ENCODE data around the gene DIP2C. TPM values are rescaled to one million over a fixed set of nuclear protein-coding genes. Genes with fewer than 3 reads are reported as not detected.

The DIP2C gene
- total RNA-seq, 4 donors from 2014 or later: 8.4 to 22.7 (median 16.8) TPM

DNA sequence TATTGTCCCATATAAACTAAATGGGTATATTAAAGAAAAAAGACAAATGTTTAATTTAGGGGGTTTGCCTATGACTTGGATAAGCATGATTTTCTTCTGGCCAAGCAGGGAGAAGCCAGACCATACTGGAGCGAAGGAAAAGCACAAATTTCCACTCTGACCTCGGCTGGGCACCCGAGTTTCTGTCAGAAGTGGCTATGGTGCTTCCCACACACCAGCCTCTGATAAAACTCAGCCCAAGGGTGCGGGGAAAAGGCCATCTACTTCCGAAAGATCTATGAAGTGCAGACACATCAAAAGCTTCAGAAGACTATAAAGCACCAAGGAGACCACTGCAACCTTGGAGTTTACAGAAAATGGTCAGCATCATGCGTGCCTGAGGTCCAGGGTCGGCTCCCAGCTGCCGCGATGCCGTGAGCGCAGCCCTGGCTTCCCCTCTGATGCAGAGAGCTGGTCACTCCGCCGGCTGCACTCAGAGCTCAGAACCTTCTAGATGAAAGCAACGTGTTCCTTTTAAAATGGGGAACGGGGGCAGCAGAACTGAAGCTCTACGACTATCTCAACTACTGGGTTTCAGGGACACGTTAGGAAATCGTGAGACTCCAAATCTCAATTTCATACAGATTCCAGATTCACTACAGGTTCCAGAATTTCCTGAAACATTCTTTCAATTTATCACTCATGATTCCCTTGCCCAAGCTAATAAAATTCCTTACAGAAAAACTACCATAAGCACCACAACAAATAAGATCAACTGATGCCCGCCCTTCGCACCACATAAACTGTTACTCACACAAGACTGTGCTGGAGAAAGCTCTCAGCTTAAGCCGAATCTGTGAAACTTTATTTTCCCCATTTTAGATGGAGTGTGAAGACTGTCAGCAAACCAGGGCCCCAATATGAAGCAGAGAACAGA is 84.5 kb downstream of the DIP2C start:
- TF ChIP-seq POLR2A (IDR thresholded peaks at IDR 0.05): no peak
- TF ChIP-seq, protein P1, sequence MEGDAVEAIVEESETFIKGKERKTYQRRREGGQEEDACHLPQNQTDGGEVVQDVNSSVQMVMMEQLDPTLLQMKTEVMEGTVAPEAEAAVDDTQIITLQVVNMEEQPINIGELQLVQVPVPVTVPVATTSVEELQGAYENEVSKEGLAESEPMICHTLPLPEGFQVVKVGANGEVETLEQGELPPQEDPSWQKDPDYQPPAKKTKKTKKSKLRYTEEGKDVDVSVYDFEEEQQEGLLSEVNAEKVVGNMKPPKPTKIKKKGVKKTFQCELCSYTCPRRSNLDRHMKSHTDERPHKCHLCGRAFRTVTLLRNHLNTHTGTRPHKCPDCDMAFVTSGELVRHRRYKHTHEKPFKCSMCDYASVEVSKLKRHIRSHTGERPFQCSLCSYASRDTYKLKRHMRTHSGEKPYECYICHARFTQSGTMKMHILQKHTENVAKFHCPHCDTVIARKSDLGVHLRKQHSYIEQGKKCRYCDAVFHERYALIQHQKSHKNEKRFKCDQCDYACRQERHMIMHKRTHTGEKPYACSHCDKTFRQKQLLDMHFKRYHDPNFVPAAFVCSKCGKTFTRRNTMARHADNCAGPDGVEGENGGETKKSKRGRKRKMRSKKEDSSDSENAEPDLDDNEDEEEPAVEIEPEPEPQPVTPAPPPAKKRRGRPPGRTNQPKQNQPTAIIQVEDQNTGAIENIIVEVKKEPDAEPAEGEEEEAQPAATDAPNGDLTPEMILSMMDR (IDR thresholded peaks at IDR 0.05): no peak
- H3K9me3 ChIP-seq: no peaks in the 10 kb centered on the region
- no peaks in the 10 kb centered on the region for H3K4me1 ChIP-seq
- no peaks in the 10 kb centered on the region for H3K36me3 ChIP-seq
- H3K27me3 ChIP-seq: no peaks in the 10 kb centered on the region
- no peak overlapping the region for H3K27ac ChIP-seq
- peak in 1 of 3 donors; percentile 23 for DNase-seq
- H3K4me3 ChIP-seq: no peak overlapping the region

DNA sequence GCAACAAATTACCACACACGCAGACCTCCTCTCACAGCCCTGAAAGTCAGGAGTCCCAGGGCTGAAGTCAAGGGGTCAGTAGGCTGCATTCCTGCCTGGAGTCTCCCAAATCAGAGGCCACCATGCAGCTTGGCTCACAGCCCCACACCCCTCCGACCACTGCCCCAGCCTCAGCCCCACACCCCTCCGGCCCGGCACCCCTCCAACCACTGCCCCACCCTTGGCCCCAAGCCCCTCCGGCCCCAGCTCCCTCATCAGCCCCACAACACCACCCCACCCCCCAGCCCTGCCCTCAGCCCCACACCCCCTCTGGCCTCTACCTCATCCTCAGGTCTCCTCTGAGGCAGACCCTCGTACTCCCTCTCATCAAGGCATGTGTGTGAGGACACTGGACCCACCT is 85.7 kb downstream of the DIP2C start:
- DNase-seq: peak in 1 of 3 donors; percentile 37
- Histone ChIP-seq H3K27ac (no peak overlapping the region), H3K36me3 (no peaks in the 10 kb centered on the region), H3K4me3 (no peak overlapping the region), H3K27me3 (no peaks in the 10 kb centered on the region), H3K4me1 (no peaks in the 10 kb centered on the region), H3K9me3 (no peaks in the 10 kb centered on the region)
- TF ChIP-seq, protein P1 (IDR thresholded peaks at IDR 0.05): no peak
- TF ChIP-seq POLR2A (IDR thresholded peaks at IDR 0.05): no peak

DNA sequence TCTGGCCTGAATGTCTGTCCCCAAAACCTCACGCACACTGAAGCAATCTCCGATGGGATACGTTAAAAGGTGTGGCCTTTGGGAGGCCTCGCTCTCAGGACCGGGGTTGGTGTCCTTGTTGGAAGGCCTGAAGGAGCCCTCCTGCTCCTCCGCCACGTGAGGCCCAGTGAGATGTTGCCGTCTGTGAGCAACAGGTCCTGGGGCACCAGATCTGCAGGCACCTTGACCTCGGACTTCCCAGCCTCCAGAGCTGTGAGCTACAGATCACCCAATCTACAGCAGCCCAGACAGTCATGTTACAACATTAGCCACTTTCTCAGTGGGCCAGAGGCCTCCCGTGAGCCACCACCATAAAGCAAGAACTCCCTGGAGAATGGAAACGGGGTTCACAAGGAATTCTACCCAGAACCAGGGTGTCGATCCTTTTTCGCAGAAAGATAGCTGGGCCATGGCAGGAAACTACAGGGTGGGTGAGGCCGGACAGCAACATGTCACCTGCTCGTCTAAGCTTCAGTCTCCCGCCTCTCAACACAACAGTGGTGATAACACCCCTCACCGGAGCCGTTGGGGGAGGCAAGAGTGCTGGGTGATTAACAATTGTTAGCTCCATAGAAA is 87.0 kb downstream of the DIP2C start:
- Histone ChIP-seq H3K27ac (no peak overlapping the region), H3K4me3 (no peak overlapping the region), H3K27me3 (no peaks in the 10 kb centered on the region), H3K9me3 (no peaks in the 10 kb centered on the region), H3K4me1 (no peaks in the 10 kb centered on the region), H3K36me3 (no peaks in the 10 kb centered on the region)
- TF ChIP-seq, protein P1 (IDR thresholded peaks at IDR 0.05): no peak
- no peak for TF ChIP-seq POLR2A (IDR thresholded peaks at IDR 0.05)
- peak in 1 of 3 donors; percentile 10 for DNase-seq

DNA sequence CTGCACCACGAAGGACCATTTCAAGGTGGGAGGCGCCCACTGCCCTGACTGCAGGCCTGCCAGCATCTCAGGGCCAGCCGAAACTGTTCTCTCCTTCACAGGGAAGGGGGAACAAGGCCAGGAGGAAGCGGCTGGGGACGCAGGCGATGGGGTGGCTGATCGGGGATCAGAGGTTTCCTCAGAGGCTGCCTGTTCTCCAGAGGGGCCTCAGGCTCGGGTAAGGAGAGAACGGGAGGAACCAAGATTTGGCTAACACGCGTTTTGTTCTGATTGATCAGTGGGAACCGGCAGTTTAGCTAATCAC is 87.9 kb downstream of the DIP2C start:
- no peaks in the 10 kb centered on the region for H3K27me3 ChIP-seq
- DNase-seq: no peak
- H3K4me1 ChIP-seq: no peaks in the 10 kb centered on the region
- H3K9me3 ChIP-seq: no peaks in the 10 kb centered on the region
- H3K36me3 ChIP-seq: no peaks in the 10 kb centered on the region
- H3K27ac ChIP-seq: no peak overlapping the region
- H3K4me3 ChIP-seq: no peak overlapping the region
- TF ChIP-seq, protein P1 (IDR thresholded peaks at IDR 0.05): no peak
- no peak for TF ChIP-seq POLR2A (IDR thresholded peaks at IDR 0.05)

DNA sequence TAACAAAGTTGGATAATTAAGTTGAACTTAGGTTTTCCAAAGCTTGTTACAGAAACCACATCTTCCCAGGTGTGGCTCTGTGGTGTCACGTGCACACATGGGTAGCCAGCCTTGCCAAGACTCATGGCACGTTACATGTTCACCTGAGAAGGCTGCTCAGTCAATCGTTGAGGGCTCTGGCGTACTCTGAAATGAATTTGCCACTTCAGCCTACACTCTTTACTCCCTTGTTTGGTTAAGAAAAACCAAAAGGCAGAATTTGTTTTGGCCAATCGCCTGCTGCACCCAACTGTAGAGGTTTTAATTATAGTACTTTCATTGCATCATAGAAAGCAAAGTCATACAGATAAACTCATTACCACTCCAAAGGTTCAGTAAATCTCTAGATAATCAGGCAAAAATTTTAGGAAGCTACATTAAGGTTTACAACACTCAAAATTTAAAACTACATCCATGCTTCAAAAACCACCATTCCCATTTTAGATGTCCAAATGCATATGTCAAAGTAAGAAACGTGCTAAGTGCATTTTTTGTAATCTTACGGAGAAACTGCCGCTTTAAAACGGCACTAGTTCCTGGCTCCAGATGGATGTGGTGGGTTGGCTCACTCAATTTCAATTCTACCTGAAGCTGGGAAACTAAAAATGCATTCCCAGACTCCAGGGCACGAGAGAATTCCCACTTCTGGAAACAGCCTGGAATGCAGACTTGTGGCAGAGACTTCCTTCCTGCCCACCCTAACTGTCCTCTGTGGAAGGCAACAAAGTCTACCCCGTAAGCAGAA is 88.4 kb downstream of the DIP2C start:
- no peak for DNase-seq
- no peaks in the 10 kb centered on the region for H3K27me3 ChIP-seq
- no peak overlapping the region for H3K4me3 ChIP-seq
- no peaks in the 10 kb centered on the region for H3K9me3 ChIP-seq
- H3K4me1 ChIP-seq: no peaks in the 10 kb centered on the region
- H3K27ac ChIP-seq: no peak overlapping the region
- no peak for TF ChIP-seq POLR2A (IDR thresholded peaks at IDR 0.05)
- TF ChIP-seq, protein P1 (IDR thresholded peaks at IDR 0.05): no peak
- no peaks in the 10 kb centered on the region for H3K36me3 ChIP-seq
